A673 (cell line): Measurements from ENCODE around the gene TTLL11. TPM values are rescaled to one million over a fixed set of nuclear protein-coding genes. Genes with fewer than 3 reads are reported as not detected.

Experiments
- BruUV-seq: library from RNA; stranded (reverse); fragments of 400-500 nt; replicated peaks from 2 replicates; lab custom pipeline; 2021; lab: Mats Ljungman, UMichigan
- CTCF ChIA-PET: fragments of 300-600 bp; sonication (Branson Sonifier 250); formaldehyde crosslinking; loops from one replicate; lab custom pipeline; 2022; ENCODE audit warnings: antibody characterized with exemption; lab: Charles Lee
- POLR2A ChIA-PET: fragments of 300-600 bp; sonication (Branson Sonifier 250); formaldehyde crosslinking; loops from one replicate; lab custom pipeline; 2022; ENCODE audit warnings: antibody characterized with exemption; ENCODE audit not compliant: low non-redundant PET; lab: Charles Lee
- DNase-seq: peaks from one replicate; pipeline ENCODE4 v3.0.0-alpha.2; 2015; ENCODE audit warnings: low spot score
- H3K27ac ChIP-seq: fragments of 200-600 bp; sonication (generic); 2 replicates; pipeline ENCODE4 v1.5.1; 2016; ENCODE audit warnings: mixed run types, low read depth, mild to moderate bottlenecking, mixed read lengths, antibody characterized with exemption, low read length; ENCODE audit not compliant: poor library complexity, severe bottlenecking
- H3K27me3 ChIP-seq: fragments of 200-600 bp; sonication (generic); replicated peaks from 2 replicates; pipeline ENCODE4 v1.6.1; 2017; ENCODE audit warnings: mixed run types, low read depth, mild to moderate bottlenecking, mixed read lengths, antibody characterized with exemption, low read length; ENCODE audit not compliant: insufficient read depth, poor library complexity
- H3K36me3 ChIP-seq: fragments of 200-600 bp; sonication (generic); 2 replicates; pipeline ENCODE4 v1.6.1; 2016; ENCODE audit warnings: mixed run types, mild to moderate bottlenecking, mixed read lengths, antibody characterized with exemption, low read length; ENCODE audit not compliant: insufficient read depth, poor library complexity, severe bottlenecking
- H3K4me1 ChIP-seq: fragments of 200-600 bp; sonication (generic); 2 replicates; pipeline ENCODE4 v1.6.1; 2017; ENCODE audit warnings: mixed run types, mild to moderate bottlenecking, mixed read lengths, antibody characterized with exemption, low read length; ENCODE audit not compliant: insufficient read depth, poor library complexity, severe bottlenecking
- H3K4me3 ChIP-seq: fragments of 200-600 bp; sonication (generic); 2 replicates; pipeline ENCODE4 v1.5.1; 2016; ENCODE audit warnings: low read depth, mixed run types, mild to moderate bottlenecking, mixed read lengths, low read length; ENCODE audit not compliant: poor library complexity, severe bottlenecking
- H3K9me3 ChIP-seq: fragments of 200-600 bp; sonication (generic); 2 replicates; pipeline ENCODE4 v1.6.1; 2016; ENCODE audit warnings: mixed run types, low read depth, mild to moderate bottlenecking, mixed read lengths, antibody characterized with exemption, low read length; ENCODE audit not compliant: poor library complexity, severe bottlenecking
- CTCF ChIP-seq: fragments of 300-800, 200-600 bp; sonication (generic); conservative IDR thresholded peaks from 2 replicates; pipeline ENCODE4 v1.5.1; 2017; ENCODE audit warnings: low read depth, mild to moderate bottlenecking, antibody characterized with exemption, low read length, moderate library complexity, mixed read lengths
- EZH2 ChIP-seq: fragments of 200-600 bp; sonication (generic); IDR thresholded peaks from 2 replicates; pipeline ENCODE4 v1.6.1; 2017; ENCODE audit warnings: borderline replicate concordance, low read depth, mild to moderate bottlenecking, mixed read lengths, antibody characterized with exemption, low read length; ENCODE audit not compliant: poor library complexity, severe bottlenecking
- intact Hi-C: fragments of 100-400 bp; cut with micrococcal nuclease; formaldehyde crosslinking; loops from one replicate; pipeline ENCODE4 v1.10.0; 2022; ENCODE audit not compliant: unreplicated experiment
- total RNA-seq: library from RNA; stranded (reverse); gene quantifications from 2 replicates; pipeline ENCODE4 v1.2.3, GENCODE V29; 2021

The TTLL11 gene
- total RNA-seq, 1 experiment from 2014 or later = 3.0 TPM

DNA sequence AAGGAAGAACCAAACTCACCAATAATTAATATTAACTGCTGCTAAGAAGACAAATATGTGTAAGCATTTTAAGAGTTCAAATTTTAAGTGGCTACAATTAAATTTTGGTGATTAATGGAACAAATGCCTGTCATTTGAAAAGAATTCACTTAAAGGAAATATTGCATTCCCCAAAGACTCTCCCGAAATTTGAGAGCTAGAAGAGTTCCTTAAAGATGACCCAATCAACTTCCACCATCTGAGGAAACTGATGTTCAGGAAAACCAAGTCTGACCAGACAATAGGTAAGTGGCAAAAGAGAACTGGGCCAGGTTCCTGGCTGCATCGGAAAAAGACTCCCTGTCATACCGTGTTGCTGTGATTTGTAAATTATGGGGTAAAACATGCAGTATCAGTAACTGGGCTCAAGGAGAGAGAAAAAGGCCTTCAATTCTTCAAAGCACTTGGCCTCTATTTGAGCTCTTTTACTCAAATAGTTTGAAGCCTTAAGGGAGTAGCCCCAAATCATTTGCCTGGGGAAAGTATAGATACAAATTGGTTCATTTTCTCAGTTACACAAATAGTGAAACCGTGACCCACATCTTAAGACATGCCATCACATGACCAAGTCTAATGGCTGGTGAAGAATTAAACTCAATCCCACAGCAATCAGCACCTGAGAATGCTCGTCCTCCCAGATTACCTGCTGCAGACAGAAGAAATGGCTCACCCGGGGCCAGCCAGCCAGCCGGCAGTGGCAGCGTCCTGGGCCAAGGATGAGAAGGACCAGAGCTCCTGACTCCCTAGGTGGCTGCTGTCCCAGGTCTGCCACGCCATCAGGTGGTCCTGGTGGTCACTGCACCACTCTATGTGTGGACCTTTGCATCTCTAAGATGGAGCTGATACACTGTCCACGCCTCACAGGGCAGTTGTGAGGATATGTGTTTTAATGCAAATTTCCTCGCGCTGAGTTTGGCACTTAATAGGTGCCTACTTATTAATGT, 162.9 kb downstream of the TTLL11 start:
- POLR2A ChIA-PET = no interaction called here
- no peaks in the 10 kb centered on the region for H3K36me3 ChIP-seq
- DNase-seq = no peak
- no peaks in the 10 kb centered on the region for H3K4me1 ChIP-seq
- intact Hi-C loops = no loop called here
- no peaks in the 10 kb centered on the region for H3K9me3 ChIP-seq
- H3K4me3 ChIP-seq = no peak overlapping the region
- H3K27ac ChIP-seq = no peak overlapping the region
- no TSS peak for BruUV-seq
- CTCF ChIA-PET = interaction anchor here (0.6 to 1.1 kb wide), 2 partner anchors 110 to 231 kb away, joined by 3 read pairs; no protein-coding TSS in a partner anchor
- TF ChIP-seq EZH2 (no peak), CTCF (peak; percentile 27; the same call in 1 of the 2 replicates)
- H3K27me3 ChIP-seq = no peaks in the 10 kb centered on the region

GRCh38 chr9:121927636-121928035, 165.5 kb downstream of the TTLL11 start:
- H3K27me3 ChIP-seq = no peaks in the 10 kb centered on the region
- DNase-seq = no peak
- ChIA-PET POLR2A (no interaction called here), CTCF (no interaction called here)
- H3K36me3 ChIP-seq = no peaks in the 10 kb centered on the region
- no peak for TF ChIP-seq EZH2
- no peak for TF ChIP-seq CTCF
- intact Hi-C loops = no loop called here
- no peaks in the 10 kb centered on the region for H3K9me3 ChIP-seq
- no TSS peak for BruUV-seq
- H3K27ac ChIP-seq = no peak overlapping the region
- H3K4me1 ChIP-seq = no peaks in the 10 kb centered on the region
- no peak overlapping the region for H3K4me3 ChIP-seq

DNA sequence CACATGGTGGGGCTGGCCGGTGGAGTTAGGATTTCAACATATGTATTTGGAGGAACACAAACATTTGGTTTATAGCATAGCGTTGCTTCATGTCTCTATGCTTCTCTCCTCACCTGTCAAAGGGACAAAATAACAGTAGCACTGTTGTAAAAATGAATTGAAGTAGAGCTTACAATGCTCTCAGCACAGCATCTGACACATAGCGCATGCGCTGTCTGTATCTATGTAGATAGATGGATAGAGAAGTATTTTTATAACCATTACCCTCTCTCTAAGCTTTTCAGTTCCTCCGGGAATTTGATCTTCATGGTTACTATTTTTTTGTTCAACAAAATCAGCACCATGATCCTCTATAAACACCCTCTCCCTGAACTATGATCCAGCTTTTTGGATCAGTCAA, 166.0 kb downstream of the TTLL11 start:
- H3K4me1 ChIP-seq = no peaks in the 10 kb centered on the region
- H3K27ac ChIP-seq = no peak overlapping the region
- no peaks in the 10 kb centered on the region for H3K36me3 ChIP-seq
- H3K4me3 ChIP-seq = no peak overlapping the region
- DNase-seq = no peak
- no peak for TF ChIP-seq CTCF
- no peak for TF ChIP-seq EZH2
- no peaks in the 10 kb centered on the region for H3K9me3 ChIP-seq
- POLR2A ChIA-PET = no interaction called here
- H3K27me3 ChIP-seq = no peaks in the 10 kb centered on the region
- CTCF ChIA-PET = no interaction called here
- intact Hi-C loops = no loop called here
- BruUV-seq = no TSS peak
